Mucosa of stomach (tissue), 1 donor: ENCODE results near the gene KLK14.

Experiments used
- H3K27me3 ChIP-seq: one replicate; pipeline ENCODE4 v1.7.0; 2013; ENCODE audit warnings: mild to moderate bottlenecking, low read length; ENCODE audit not compliant: control insufficient read depth, insufficient read depth
- H3K36me3 ChIP-seq: one replicate; pipeline ENCODE4 v1.7.0; 2013; ENCODE audit warnings: low read length; ENCODE audit not compliant: control insufficient read depth, insufficient read depth
- H3K4me1 ChIP-seq: one replicate; pipeline ENCODE4 v1.7.0; 2013; ENCODE audit warnings: mild to moderate bottlenecking, low read length; ENCODE audit not compliant: control insufficient read depth, insufficient read depth
- H3K4me3 ChIP-seq: one replicate; pipeline ENCODE4 v1.7.0; 2013; ENCODE audit warnings: low read length
- H3K9ac ChIP-seq: one replicate; pipeline ENCODE4 v1.7.0; 2013; ENCODE audit warnings: mild to moderate bottlenecking, low read length, moderate library complexity
- H3K9me3 ChIP-seq: one replicate; pipeline ENCODE4 v1.7.0; 2013; ENCODE audit warnings: mild to moderate bottlenecking, low read length, moderate library complexity; ENCODE audit not compliant: control insufficient read depth
- donor health status: Pancreatic carcinoma.

Gene KLK14

GRCh38 chr19:51082611-51083010 lies at the start of gene KLK14:
Gene KLK14, minus strand, starts transcription at chr19:51082887. Its CDS starts 273 bp downstream, at chr19:51082614.
- Histone ChIP-seq H3K36me3 (no peaks in the 10 kb centered on the region), H3K4me3 (no peak within 1 kb of the TSS), H3K4me1 (no peaks in the 10 kb centered on the region), H3K9ac (no peak within 1 kb of the TSS), H3K27me3 (peaks cover 17% of the 10 kb centered on the region), H3K9me3 (no peaks in the 10 kb centered on the region)

- no peak overlapping the region for H3K4me3 ChIP-seq
- H3K4me1 ChIP-seq, result no peaks in the 10 kb centered on the region
These were observed 49.3 kb upstream of the KLK14 start for GRCh38 chr19:51131780-51132680.

GRCh38 chr19:51129716-51130115 lies 47.0 kb upstream of the KLK14 start:
- H3K27me3 ChIP-seq, result peaks cover 5% of the 10 kb centered on the region
- H3K9ac ChIP-seq, result no peak overlapping the region

More at GRCh38 chr19:51131780-51132680, 49.3 kb upstream of the KLK14 start:
- peaks cover 5% of the 10 kb centered on the region for H3K27me3 ChIP-seq
- no peaks in the 10 kb centered on the region for H3K9me3 ChIP-seq
- no peak overlapping the region for H3K9ac ChIP-seq
- no peaks in the 10 kb centered on the region for H3K36me3 ChIP-seq

GRCh38 chr19:51128227-51128626 lies 45.5 kb upstream of the KLK14 start:
- H3K27me3 ChIP-seq, result peaks cover 8% of the 10 kb centered on the region
- no peak overlapping the region for H3K9ac ChIP-seq
- no peaks in the 10 kb centered on the region for H3K9me3 ChIP-seq
- H3K4me3 ChIP-seq, result no peak overlapping the region
- no peaks in the 10 kb centered on the region for H3K36me3 ChIP-seq
- H3K4me1 ChIP-seq, result peaks cover 5% of the 10 kb centered on the region

More at GRCh38 chr19:51129716-51130115, 47.0 kb upstream of the KLK14 start:
- no peaks in the 10 kb centered on the region for H3K4me1 ChIP-seq
- no peak overlapping the region for H3K4me3 ChIP-seq
- no peaks in the 10 kb centered on the region for H3K36me3 ChIP-seq
- no peaks in the 10 kb centered on the region for H3K9me3 ChIP-seq

- H3K4me3 ChIP-seq, result no peak overlapping the region
- no peaks in the 10 kb centered on the region for H3K9me3 ChIP-seq
- H3K36me3 ChIP-seq, result no peaks in the 10 kb centered on the region
- H3K9ac ChIP-seq, result no peak overlapping the region
- H3K27me3 ChIP-seq, result peaks cover 8% of the 10 kb centered on the region
- H3K4me1 ChIP-seq, result peaks cover 5% of the 10 kb centered on the region
These were observed 45.1 kb upstream of the KLK14 start for GRCh38 chr19:51127755-51128154.

- Histone ChIP-seq H3K27me3 (peaks cover 8% of the 10 kb centered on the region), H3K36me3 (no peaks in the 10 kb centered on the region), H3K9me3 (no peaks in the 10 kb centered on the region), H3K4me1 (peaks cover 5% of the 10 kb centered on the region), H3K9ac (no peak overlapping the region), H3K4me3 (no peak overlapping the region)
These were observed 44.3 kb upstream of the KLK14 start for GRCh38 chr19:51127032-51127431.

GRCh38 chr19:51125421-51126075 lies 42.9 kb upstream of the KLK14 start:
- H3K4me1 ChIP-seq, result peaks cover 5% of the 10 kb centered on the region
- no peaks in the 10 kb centered on the region for H3K36me3 ChIP-seq
- H3K4me3 ChIP-seq, result no peak overlapping the region
- H3K27me3 ChIP-seq, result peaks cover 8% of the 10 kb centered on the region
- H3K9ac ChIP-seq, result no peak overlapping the region
- no peaks in the 10 kb centered on the region for H3K9me3 ChIP-seq

- Histone ChIP-seq H3K4me1 (peaks cover 5% of the 10 kb centered on the region), H3K4me3 (no peak within 1 kb of the TSS), H3K36me3 (no peaks in the 10 kb centered on the region), H3K9me3 (no peaks in the 10 kb centered on the region), H3K9ac (no peak within 1 kb of the TSS), H3K27me3 (peaks cover 8% of the 10 kb centered on the region)
These were observed 42.0 kb upstream of the KLK14 start, which contains the start of gene SIGLEC9 for GRCh38 chr19:51124729-51125128. Gene SIGLEC9, plus strand, starts transcription at chr19:51124906. Its CDS starts 69 bp downstream, at chr19:51124975.

- Histone ChIP-seq H3K9ac (no peak overlapping the region), H3K9me3 (no peaks in the 10 kb centered on the region), H3K36me3 (no peaks in the 10 kb centered on the region), H3K4me3 (no peak overlapping the region), H3K4me1 (peaks cover 5% of the 10 kb centered on the region), H3K27me3 (peaks cover 8% of the 10 kb centered on the region)
These were observed 41.5 kb upstream of the KLK14 start for GRCh38 chr19:51124216-51124615.

GRCh38 chr19:51123802-51124201 lies 41.1 kb upstream of the KLK14 start:
- no peak overlapping the region for H3K4me3 ChIP-seq
- H3K27me3 ChIP-seq, result peaks cover 8% of the 10 kb centered on the region
- no peaks in the 10 kb centered on the region for H3K9me3 ChIP-seq
- H3K36me3 ChIP-seq, result no peaks in the 10 kb centered on the region
- no peak overlapping the region for H3K9ac ChIP-seq
- H3K4me1 ChIP-seq, result peaks cover 5% of the 10 kb centered on the region

GRCh38 chr19:51123381-51123800 lies 40.7 kb upstream of the KLK14 start:
- Histone ChIP-seq H3K4me3 (no peak overlapping the region), H3K9me3 (no peaks in the 10 kb centered on the region), H3K4me1 (peaks cover 5% of the 10 kb centered on the region), H3K36me3 (no peaks in the 10 kb centered on the region), H3K27me3 (peaks cover 5% of the 10 kb centered on the region), H3K9ac (no peak overlapping the region)
